ENCODE measurements around the gene XCR1. TPM values are rescaled to one million over a fixed set of nuclear protein-coding genes. Genes with fewer than 3 reads are reported as not detected.

The XCR1 gene
- total RNA-seq, 1 experiment from 2014 or later: 0.02 TPM

GRCh38 chr3:46013316-46014094 is 13.8 kb downstream of the XCR1 start (continued):
- TF ChIP-seq FOXP4 (CRISPR knock-in tag; IDR thresholded peaks at IDR 0.05) (no peak), RELA (CRISPR knock-in tag; IDR thresholded peaks at IDR 0.05; ENCODE audit: borderline replicate concordance) (no peak), ATF1 (CRISPR knock-in tag; IDR thresholded peaks at IDR 0.05) (no peak), NR2C2 (CRISPR knock-in tag; IDR thresholded peaks at IDR 0.05) (no peak), ZNF416 (CRISPR knock-in tag; IDR thresholded peaks at IDR 0.05) (no peak), GRHL2 (CRISPR knock-in tag; IDR thresholded peaks at IDR 0.05; ENCODE audit: insufficient replicate concordance, severe bottlenecking) (no peak), JAZF1 (CRISPR knock-in tag; IDR thresholded peaks at IDR 0.05) (no peak)

GRCh38 chr3:46012246-46012645 is 15.0 kb downstream of the XCR1 start:
- Mint-ChIP-seq H3K36me3 (no peaks in the 10 kb centered on the region), H3K27ac (no peak overlapping the region), H3K4me1 (peaks cover 13% of the 10 kb centered on the region), H3K27me3 (ENCODE audit: low read depth) (peaks cover 3% of the 10 kb centered on the region; the same call in 1 of the 2 replicates), H3K9me3 (0 out of 2 replicates have a peak, but pooled peaks cover 3% of the 10 kb centered on the region), H3K4me3 (no peak overlapping the region)
- CTCF ChIA-PET: no interaction called here
- DNase-seq (ENCODE audit: low spot score) (no peak), ATAC-seq (no peak)
- no peak for TF ChIP-seq ERG (CRISPR knock-in tag; IDR thresholded peaks at IDR 0.05)
- no peak for TF ChIP-seq OVOL2 (CRISPR knock-in tag; IDR thresholded peaks at IDR 0.05; ENCODE audit: borderline replicate concordance)
- TF ChIP-seq MAX (CRISPR knock-in tag; IDR thresholded peaks at IDR 0.05): no peak
- no peak for TF ChIP-seq SMAD4 (CRISPR knock-in tag; IDR thresholded peaks at IDR 0.05)
- no peak for TF ChIP-seq GABPB1 (CRISPR knock-in tag; IDR thresholded peaks at IDR 0.05)
- no peak for TF ChIP-seq ZMAT4 (CRISPR knock-in tag; IDR thresholded peaks at IDR 0.05)
- POLR2A ChIA-PET: no interaction called here

GRCh38 chr3:46010519-46011113 is 16.7 kb downstream of the XCR1 start:
- Mint-ChIP-seq H3K4me3 (no peak overlapping the region), H3K27me3 (ENCODE audit: low read depth) (peaks cover 3% of the 10 kb centered on the region; the same call in 1 of the 2 replicates), H3K4me1 (peaks cover 28% of the 10 kb centered on the region), H3K9me3 (0 out of 2 replicates have a peak, but pooled peaks cover 3% of the 10 kb centered on the region), H3K27ac (no peak overlapping the region), H3K36me3 (no peaks in the 10 kb centered on the region)
- DNase-seq (ENCODE audit: low spot score) (no peak), ATAC-seq (no peak)
- CTCF ChIA-PET: no interaction called here
- POLR2A ChIA-PET: no interaction called here
- TF ChIP-seq TP53 (CRISPR knock-in tag; IDR thresholded peaks at IDR 0.05): no peak
- TF ChIP-seq MXD4 (CRISPR knock-in tag; IDR thresholded peaks at IDR 0.05; ENCODE audit: borderline replicate concordance): no peak
- no peak for TF ChIP-seq ATF3 (CRISPR knock-in tag; conservative IDR thresholded peaks at IDR 0.05)
- no peak for TF ChIP-seq RORB (CRISPR knock-in tag; IDR thresholded peaks at IDR 0.05)
- TF ChIP-seq JAZF1 (CRISPR knock-in tag; IDR thresholded peaks at IDR 0.05): no peak
- TF ChIP-seq FOXJ3 (CRISPR knock-in tag; IDR thresholded peaks at IDR 0.05; ENCODE audit: borderline replicate concordance): no peak
- no peak for TF ChIP-seq NFYB (CRISPR knock-in tag; conservative IDR thresholded peaks at IDR 0.05; ENCODE audit: low read depth)
- TF ChIP-seq ZNF423 (CRISPR knock-in tag; IDR thresholded peaks at IDR 0.05): no peak
- no peak for TF ChIP-seq ZNF512 (CRISPR knock-in tag; IDR thresholded peaks at IDR 0.05; ENCODE audit: borderline replicate concordance)
- no peak for TF ChIP-seq GRHL2 (CRISPR knock-in tag; IDR thresholded peaks at IDR 0.05; ENCODE audit: insufficient replicate concordance, severe bottlenecking)
- TF ChIP-seq SP1 (CRISPR knock-in tag; conservative IDR thresholded peaks at IDR 0.05): no peak
- TF ChIP-seq ZBTB43 (CRISPR knock-in tag; IDR thresholded peaks at IDR 0.05): no peak
- no peak for TF ChIP-seq CREB1 (CRISPR knock-in tag; IDR thresholded peaks at IDR 0.05)
- TF ChIP-seq NR1H2 (CRISPR knock-in tag; IDR thresholded peaks at IDR 0.05): no peak
- no peak for TF ChIP-seq PRRX2 (CRISPR knock-in tag; IDR thresholded peaks at IDR 0.05)
